K562 (cell line): ENCODE results near the gene PTPRM.

Experiments
- CHD1 ChIP-seq: fragments of 200-600 bp; sonication (generic); IDR thresholded peaks from one replicate; pipeline ENCODE4 v1.6.1; 2012; ENCODE audit warnings: mild to moderate bottlenecking, moderate library complexity, low read length, inconsistent platforms
- EGR1 ChIP-seq: fragments of 450-650 bp; conservative IDR thresholded peaks from 2 replicates; pipeline ENCODE4 v1.6.1; 2017; ENCODE audit warnings: mild to moderate bottlenecking
- EP300 ChIP-seq: IDR thresholded peaks from 2 replicates; pipeline ENCODE4 v1.6.1; 2012; ENCODE audit warnings: low read length, improper control_type of control experiment
- FOXA3 ChIP-seq, 2 experiments: fragments of 450-650 bp in 1 of 2; sonication (generic) in 1 of 2; formaldehyde crosslinking; IDR thresholded peaks in 1 of 2; conservative IDR thresholded peaks in 1 of 2; 2 replicates each; pipeline versions ENCODE4 v1.4.0 to v1.8.0; 2020 to 2022; ENCODE audit warnings: mild to moderate bottlenecking in 2 of 2, missing genetic modification reagents in 1 of 2
- HCFC1 ChIP-seq: IDR thresholded peaks from 2 replicates; pipeline ENCODE4 v1.6.1; 2012; ENCODE audit warnings: low read depth, low read length, improper control_type of control experiment
- HDAC6 ChIP-seq: IDR thresholded peaks from 2 replicates; pipeline ENCODE4 v1.6.1; 2012; ENCODE audit warnings: low read depth, mild to moderate bottlenecking, control low read depth, inconsistent platforms, low read length, moderate library complexity
- HSF4 ChIP-seq: fragments of 250-450 bp; sonication (Bioruptor Pico); IDR thresholded peaks from 2 replicates; pipeline ENCODE4 v2.1.2; 2022; ENCODE audit warnings: mild to moderate bottlenecking, moderate library complexity, borderline replicate concordance
- POLR2AphosphoS5 ChIP-seq: IDR thresholded peaks from 2 replicates; pipeline ENCODE4 v1.6.1; 2011; ENCODE audit warnings: mild to moderate bottlenecking, low read depth, low read length, moderate library complexity; ENCODE audit not compliant: control insufficient read depth, insufficient read depth
- SMC3 ChIP-seq: conservative IDR thresholded peaks from 2 replicates; pipeline ENCODE4 v1.6.1; 2011; ENCODE audit warnings: low read depth, low read length, improper control_type of control experiment; ENCODE audit not compliant: insufficient read depth
- TAF1 ChIP-seq: IDR thresholded peaks from 2 replicates; pipeline ENCODE4 v1.6.1; 2011; ENCODE audit warnings: mild to moderate bottlenecking, low read length, moderate library complexity; ENCODE audit not compliant: insufficient read depth, control insufficient read depth, severe bottlenecking; ENCODE audit errors: extremely low read depth
- ZNF184 ChIP-seq: sonication (generic); formaldehyde crosslinking; IDR thresholded peaks from 2 replicates; pipeline ENCODE4 v1.5.0; 2020; ENCODE audit warnings: missing genetic modification reagents
- ZNF561 ChIP-seq: fragments of 450-650 bp; formaldehyde crosslinking; conservative IDR thresholded peaks from 2 replicates; pipeline ENCODE4 v1.4.0; 2020; ENCODE audit warnings: mild to moderate bottlenecking, moderate library complexity
- ZNF785 ChIP-seq: fragments of 250-450 bp; sonication (Bioruptor Pico); IDR thresholded peaks from 2 replicates; pipeline ENCODE4 v1.4.0; 2020; ENCODE audit warnings: mild to moderate bottlenecking
- TF ChIP-seq, protein P1 (sequence below), 2 experiments: IDR thresholded peaks; 2 replicates each; pipeline ENCODE4 v1.6.1; 2011; ENCODE audit warnings: borderline replicate concordance in 1 of 2, control low read depth in 1 of 2, low read depth in 1 of 2, low read length in 1 of 2, mild to moderate bottlenecking in 1 of 2, mixed read lengths in 1 of 2, moderate library complexity in 1 of 2; ENCODE audit not compliant: insufficient read depth in 1 of 2, insufficient read length in 1 of 2, poor library complexity in 1 of 2, severe bottlenecking in 1 of 2; ENCODE audit errors: extremely low read depth in 1 of 2

DNA sequence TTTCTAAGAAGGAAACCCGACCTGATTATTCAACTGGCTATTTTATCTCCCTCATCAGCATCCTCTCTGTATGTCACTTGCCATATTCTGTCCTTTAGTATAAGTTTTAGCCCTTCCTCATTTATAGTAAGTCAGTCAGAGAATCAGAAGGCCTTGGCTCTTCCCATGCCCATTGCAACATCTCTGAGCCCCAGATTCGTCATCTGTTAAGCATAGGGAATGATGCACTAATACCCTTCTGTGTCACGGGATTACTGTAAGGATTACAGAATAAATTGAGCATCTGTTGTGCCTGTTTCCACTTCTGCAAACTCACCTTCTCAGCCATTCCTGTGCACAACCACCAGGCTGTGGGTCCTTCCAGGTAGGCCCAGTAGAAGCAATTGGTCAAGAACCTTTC lies 784.0 kb downstream of the PTPRM start:
- TF ChIP-seq EGR1 (no peak), HCFC1 (no peak), POLR2AphosphoS5 (no peak), ZNF561 (no peak), CHD1 (no peak), FOXA3 (CRISPR knock-in tag; conservative IDR thresholded peaks at IDR 0.05 in 1 of 2, IDR thresholded peaks at IDR 0.05 in 1 of 2) (no peak), HDAC6 (no peak), ZNF184 (no peak), EP300 (no peak), TAF1 (no peak), HSF4 (CRISPR knock-in tag) (no peak), ZNF785 (CRISPR knock-in tag) (no peak), SMC3 (no peak)
- TF ChIP-seq, protein P1, sequence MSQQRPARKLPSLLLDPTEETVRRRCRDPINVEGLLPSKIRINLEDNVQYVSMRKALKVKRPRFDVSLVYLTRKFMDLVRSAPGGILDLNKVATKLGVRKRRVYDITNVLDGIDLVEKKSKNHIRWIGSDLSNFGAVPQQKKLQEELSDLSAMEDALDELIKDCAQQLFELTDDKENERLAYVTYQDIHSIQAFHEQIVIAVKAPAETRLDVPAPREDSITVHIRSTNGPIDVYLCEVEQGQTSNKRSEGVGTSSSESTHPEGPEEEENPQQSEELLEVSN (IDR thresholded peaks at IDR 0.05; ENCODE audit: borderline replicate concordance in 1 of 2, extremely low read depth in 1 of 2, insufficient read depth in 1 of 2, insufficient read length in 1 of 2, low read depth in 1 of 2, low read length in 1 of 2, poor library complexity in 1 of 2, severe bottlenecking in 1 of 2), result no peak
